Naive thymus-derived CD4-positive, alpha-beta T cell (primary cell): ENCODE data around the gene PRSS35. TPM values are rescaled to one million over a fixed set of nuclear protein-coding genes. Genes with fewer than 3 reads are reported as not detected.

ENCODE experiments used
- ATAC-seq: fragments of 150-1000 bp; cut with Tn5 transposase; 2 replicates; pipeline ENCODE4 v1.10.0; 2021; ENCODE audit warnings: mild to moderate bottlenecking, moderate library complexity
- CTCF ChIA-PET: fragments of 350-600 bp; sonication (Branson Sonifier 250); formaldehyde crosslinking; loops from one replicate; lab custom pipeline; 2021; ENCODE audit warnings: antibody characterized with exemption; lab: Charles Lee
- POLR2A ChIA-PET: fragments of 350-600 bp; sonication (Branson Sonifier 250); formaldehyde crosslinking; loops from one replicate; lab custom pipeline; 2021; ENCODE audit warnings: antibody characterized with exemption, inconsistent platforms; lab: Charles Lee
- DNase-seq, 9 donors: peaks; one replicate each; pipeline versions ENCODE4 v3.0.0 to v3.0.0-alpha.2; 2020 to 2022; ENCODE audit warnings: mixed read lengths in 1 of 9
- H3K27ac ChIP-seq: one replicate; pipeline ENCODE4 v1.7.0; 2013; ENCODE audit warnings: mild to moderate bottlenecking, low read depth, low read length, moderate library complexity
- H3K27me3 ChIP-seq, 2 donors: one replicate each; pipeline ENCODE4 v1.7.0; 2013; ENCODE audit warnings: low read length in 2 of 2, mild to moderate bottlenecking in 2 of 2, moderate library complexity in 2 of 2; ENCODE audit not compliant: control insufficient read depth in 2 of 2, insufficient read depth in 2 of 2
- H3K36me3 ChIP-seq, 3 experiments: 1 replicate in 2 of 3; 2 replicates in 1 of 3; pipeline ENCODE4 v1.7.0; 2013; ENCODE audit warnings: low read length in 3 of 3, mild to moderate bottlenecking in 3 of 3, moderate library complexity in 1 of 3; ENCODE audit not compliant: insufficient read depth in 3 of 3, control insufficient read depth in 2 of 3
- H3K4me1 ChIP-seq, 2 donors: one replicate each; pipeline ENCODE4 v1.7.0; 2013; ENCODE audit warnings: low read length in 2 of 2, mild to moderate bottlenecking in 2 of 2, moderate library complexity in 1 of 2; ENCODE audit not compliant: control insufficient read depth in 2 of 2, insufficient read depth in 2 of 2
- H3K4me3 ChIP-seq: 2 replicates; pipeline ENCODE4 v1.7.0; 2013; ENCODE audit warnings: mild to moderate bottlenecking, low read length
- H3K9me3 ChIP-seq, 3 experiments: 1 replicate in 2 of 3; 2 replicates in 1 of 3; pipeline ENCODE4 v1.7.0; 2013; ENCODE audit warnings: low read length in 3 of 3; ENCODE audit not compliant: control insufficient read depth in 2 of 3
- H3K27ac Mint-ChIP-seq, 9 donors: one replicate each; pipeline ENCODE4 v1.8.0; 2020 to 2022; ENCODE audit warnings: mixed read lengths in 9 of 9, mild to moderate bottlenecking in 8 of 9, moderate library complexity in 5 of 9, inconsistent platforms in 2 of 9
- H3K27me3 Mint-ChIP-seq, 5 donors: one replicate each; pipeline ENCODE4 v1.8.0; 2021 to 2022; ENCODE audit warnings: mixed read lengths in 5 of 5, mild to moderate bottlenecking in 1 of 5
- H3K36me3 Mint-ChIP-seq, 5 donors: one replicate each; pipeline ENCODE4 v1.8.0; 2020 to 2022; ENCODE audit warnings: mixed read lengths in 5 of 5, mild to moderate bottlenecking in 3 of 5, inconsistent platforms in 1 of 5
- H3K4me1 Mint-ChIP-seq, 7 donors: one replicate each; pipeline ENCODE4 v1.8.0; 2020 to 2022; ENCODE audit warnings: mixed read lengths in 7 of 7, mild to moderate bottlenecking in 3 of 7, inconsistent platforms in 1 of 7
- H3K4me3 Mint-ChIP-seq, 10 donors: one replicate each; pipeline ENCODE4 v1.8.0; 2020 to 2022; ENCODE audit warnings: mild to moderate bottlenecking in 10 of 10, mixed read lengths in 10 of 10, moderate library complexity in 6 of 10, inconsistent platforms in 2 of 10
- H3K9me3 Mint-ChIP-seq, 11 donors: one replicate each; pipeline ENCODE4 v1.8.0; 2020 to 2022; ENCODE audit warnings: mixed read lengths in 11 of 11, mild to moderate bottlenecking in 4 of 11, inconsistent platforms in 1 of 11, moderate library complexity in 1 of 11
- intact Hi-C, 2 donors: fragments of 100-400 bp; cut with micrococcal nuclease; formaldehyde crosslinking; loops; one replicate each; pipeline ENCODE4 v1.15.1; 2023
- polyA plus RNA-seq, 2 donors: library from polyadenylated mRNA; unstranded; fragments of 300-500 nt; fragmentation: Illumina TruSeq; gene quantifications; one replicate each; pipeline ENCODE4 v1.2.3, GENCODE V29; 2021
- total RNA-seq, 6 experiments: library from RNA in 5 of 6; stranded (reverse) in 5 of 6; gene quantifications; 1 replicate in 5 of 6; 2 replicates in 1 of 6; pipeline ENCODE4 v1.2.3 and lab custom pipeline; 2021 to 2026

PRSS35 gene
- total and polyA plus RNA-seq, 7 experiments from 2014 or later = not detected

DNA sequence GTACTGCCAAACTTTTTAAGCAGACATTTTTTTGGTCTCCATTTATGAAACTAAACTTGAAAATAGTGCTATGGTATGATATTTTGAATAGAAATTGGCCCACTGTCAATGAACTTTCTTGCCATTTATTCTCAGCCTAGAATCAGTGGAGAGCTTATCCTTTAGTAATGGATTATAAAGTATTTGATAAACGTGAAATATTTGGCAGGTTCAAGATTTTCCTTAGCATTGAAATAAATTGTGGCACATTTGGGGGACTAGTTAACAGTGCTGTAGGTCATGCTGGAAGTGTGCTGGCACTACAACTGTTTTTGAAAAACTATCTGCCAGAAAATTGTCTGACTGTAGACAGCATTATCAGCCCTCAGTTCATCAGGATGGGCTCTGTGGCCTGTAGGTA, 2.1 kb downstream of the PRSS35 start:
- H3K36me3 ChIP-seq = no peaks in the 10 kb centered on the region
- Mint-ChIP-seq H3K27ac (no peak overlapping the region), H3K27me3 (peaks cover 34 to 59% (median 50%) of the 10 kb centered on the region in 5 donors)

DNA sequence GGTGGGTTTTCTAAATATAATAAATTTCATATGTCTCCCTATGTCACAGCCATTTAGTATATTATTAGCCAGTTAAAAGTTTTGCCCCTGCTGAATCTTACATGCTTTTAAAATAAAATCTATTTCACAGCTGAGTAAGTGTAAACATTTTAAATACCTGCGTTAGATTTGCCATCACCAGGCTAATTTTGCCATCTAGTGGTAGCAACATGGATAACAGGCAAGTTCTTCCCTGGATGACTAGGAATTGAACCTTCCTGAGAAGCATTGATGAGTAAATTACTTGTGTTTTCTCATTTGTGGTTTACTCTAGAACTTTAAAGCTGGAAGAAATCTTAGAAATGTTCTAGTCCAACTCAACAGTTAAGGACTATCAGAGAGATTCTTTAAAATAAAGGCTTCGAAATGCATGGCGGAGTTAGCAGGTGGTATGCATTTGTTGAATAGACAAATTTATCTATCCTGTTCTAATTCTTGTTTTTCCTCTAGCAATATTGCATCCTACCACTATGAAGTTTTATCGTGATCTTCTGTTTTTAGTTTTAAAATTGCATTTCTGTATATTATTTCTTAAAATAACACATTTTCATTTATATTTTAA, 2.6 kb downstream of the PRSS35 start:
- Histone ChIP-seq H3K9me3 (no peaks in the 10 kb centered on the region), H3K36me3 (no peaks in the 10 kb centered on the region), H3K4me1 (peaks cover 0 to 6% of the 10 kb centered on the region in 2 donors), H3K27me3 (peaks cover 0 to 10% of the 10 kb centered on the region in 2 donors), H3K4me3 (no peak overlapping the region), H3K27ac (no peak overlapping the region)
- H3K27me3 Mint-ChIP-seq = peaks cover 36 to 59% (median 50%) of the 10 kb centered on the region in 5 donors
- peaks cover 0 to 17% (median 8%) of the 10 kb centered on the region in 7 donors for H3K4me1 Mint-ChIP-seq
- intact Hi-C loops = loop anchor here (1.0 to 2.0 kb wide), 6 partner anchors 289 to 1245 kb away; partner anchors contain the start of gene DOP1A (in 2 of the 2)
- ATAC-seq (peak; percentile 54), DNase-seq (peak in 5 of 9 donors; percentile 6 to 22 (median 18))
- no peaks in the 10 kb centered on the region for H3K9me3 Mint-ChIP-seq
- CTCF ChIA-PET = interaction anchor here (0.7 to 1.4 kb wide), 2 partner anchors 9 to 293 kb away, joined by 3 read pairs; no protein-coding TSS in a partner anchor
- H3K4me3 Mint-ChIP-seq = no peak overlapping the region
- POLR2A ChIA-PET = no interaction called here
- H3K27ac Mint-ChIP-seq = no peak overlapping the region
- no peaks in the 10 kb centered on the region for H3K36me3 Mint-ChIP-seq

More for the DNA sequence above, 2.1 kb downstream of the PRSS35 start:
- CTCF ChIA-PET = interaction anchor here (0.6 to 1.4 kb wide), 5 partner anchors 8 to 1262 kb away, joined by 3 to 7 read pairs (median 3); no protein-coding TSS in a partner anchor
- peaks cover 0 to 10% of the 10 kb centered on the region in 2 donors for H3K27me3 ChIP-seq
- no peaks in the 10 kb centered on the region for H3K9me3 ChIP-seq
- no peak overlapping the region for H3K27ac ChIP-seq
- peaks cover 0 to 17% (median 8%) of the 10 kb centered on the region in 7 donors for H3K4me1 Mint-ChIP-seq
- ATAC-seq = no peak
- DNase-seq = no peak
- no peak overlapping the region for H3K4me3 ChIP-seq
- peaks cover 0 to 6% of the 10 kb centered on the region in 2 donors for H3K4me1 ChIP-seq
- intact Hi-C loops = loop anchor here (1.0 to 2.0 kb wide), 3 partner anchors 447 to 1244 kb away; partner anchors contain the start of gene DOP1A (in 2 of the 2)
- H3K9me3 Mint-ChIP-seq = no peaks in the 10 kb centered on the region
- H3K4me3 Mint-ChIP-seq = no peak overlapping the region
- POLR2A ChIA-PET = no interaction called here
- H3K36me3 Mint-ChIP-seq = no peaks in the 10 kb centered on the region

DNA sequence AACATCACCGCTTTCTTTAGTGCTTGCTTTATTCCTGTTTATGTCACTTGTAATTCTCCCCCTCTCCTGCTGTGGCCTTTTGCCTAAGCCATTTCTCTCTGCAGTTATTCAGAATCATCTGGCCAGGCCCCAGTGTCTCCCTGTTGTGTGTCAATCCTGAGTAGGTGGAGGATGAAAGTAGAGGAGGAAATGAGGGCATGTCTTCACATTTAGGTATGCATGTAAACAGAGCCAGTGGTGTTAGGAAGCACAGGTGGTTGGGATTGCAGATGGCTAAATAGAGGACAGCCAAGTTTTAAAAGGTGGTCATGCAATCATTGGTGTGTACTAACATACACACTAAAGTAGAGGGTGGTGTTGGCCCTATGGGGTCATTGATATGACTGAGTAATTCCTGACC, 5.2 kb downstream of the PRSS35 start:
- H3K36me3 ChIP-seq = no peaks in the 10 kb centered on the region
- no peak overlapping the region for H3K4me3 ChIP-seq
- POLR2A ChIA-PET = no interaction called here
- DNase-seq = no peak
- H3K27me3 ChIP-seq = peaks cover 0 to 6% of the 10 kb centered on the region in 2 donors
- Mint-ChIP-seq H3K27ac (no peak overlapping the region), H3K27me3 (peaks cover 21 to 44% (median 34%) of the 10 kb centered on the region in 5 donors), H3K4me3 (no peak overlapping the region), H3K9me3 (no peaks in the 10 kb centered on the region), H3K36me3 (no peaks in the 10 kb centered on the region), H3K4me1 (peaks cover 0 to 8% (median 0%) of the 10 kb centered on the region in 7 donors)
- intact Hi-C loops = no loop called here
- no peak overlapping the region for H3K27ac ChIP-seq
- ATAC-seq = no peak
- CTCF ChIA-PET = no interaction called here
- H3K4me1 ChIP-seq = peaks cover 0 to 4% of the 10 kb centered on the region in 2 donors
- H3K9me3 ChIP-seq = no peaks in the 10 kb centered on the region

DNA sequence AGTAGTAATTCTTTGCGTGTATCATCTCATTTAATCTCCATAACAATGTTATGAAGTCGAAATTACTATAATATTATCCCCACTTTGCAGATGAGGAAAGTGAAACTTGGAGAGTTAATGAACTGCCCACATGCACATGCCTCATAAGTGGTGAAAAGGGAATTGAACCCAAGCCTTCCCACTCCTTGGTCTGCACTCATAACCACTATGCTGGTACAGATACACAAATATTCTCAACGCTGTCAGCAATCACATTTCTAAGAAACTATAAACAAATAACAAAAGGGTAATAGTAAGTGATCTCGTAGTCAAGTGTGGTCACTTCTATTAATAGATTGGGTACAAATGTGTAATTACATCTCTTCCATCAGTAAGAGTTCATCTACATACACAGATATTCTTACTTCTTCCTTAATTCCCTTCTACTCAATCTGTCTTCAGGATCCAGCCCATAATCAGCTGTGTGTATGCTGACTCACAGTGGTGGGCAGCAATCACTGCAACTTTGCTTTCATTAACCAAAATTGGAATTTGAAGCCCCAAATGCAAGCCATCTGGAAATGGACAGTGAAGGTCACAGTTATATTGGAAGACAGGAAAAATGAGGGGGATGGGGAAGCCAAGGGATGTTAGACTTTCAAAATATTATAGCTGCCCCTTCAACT, 6.6 kb downstream of the PRSS35 start:
- H3K9me3 Mint-ChIP-seq = peaks cover 0 to 2% (median 0%) of the 10 kb centered on the region in 11 donors
- POLR2A ChIA-PET = no interaction called here
- no peaks in the 10 kb centered on the region for H3K36me3 Mint-ChIP-seq
- peaks cover 8 to 42% (median 21%) of the 10 kb centered on the region in 5 donors for H3K27me3 Mint-ChIP-seq
- CTCF ChIA-PET = no interaction called here
- H3K4me1 Mint-ChIP-seq = no peaks in the 10 kb centered on the region
- ATAC-seq (no peak), DNase-seq (no peak)
- Histone ChIP-seq H3K27me3 (peaks cover 0 to 2% of the 10 kb centered on the region in 2 donors), H3K27ac (no peak overlapping the region), H3K9me3 (no peaks in the 10 kb centered on the region), H3K36me3 (no peaks in the 10 kb centered on the region), H3K4me1 (no peaks in the 10 kb centered on the region), H3K4me3 (no peak overlapping the region)
- H3K27ac Mint-ChIP-seq = no peak overlapping the region
- intact Hi-C loops = no loop called here
- H3K4me3 Mint-ChIP-seq = no peak overlapping the region

DNA sequence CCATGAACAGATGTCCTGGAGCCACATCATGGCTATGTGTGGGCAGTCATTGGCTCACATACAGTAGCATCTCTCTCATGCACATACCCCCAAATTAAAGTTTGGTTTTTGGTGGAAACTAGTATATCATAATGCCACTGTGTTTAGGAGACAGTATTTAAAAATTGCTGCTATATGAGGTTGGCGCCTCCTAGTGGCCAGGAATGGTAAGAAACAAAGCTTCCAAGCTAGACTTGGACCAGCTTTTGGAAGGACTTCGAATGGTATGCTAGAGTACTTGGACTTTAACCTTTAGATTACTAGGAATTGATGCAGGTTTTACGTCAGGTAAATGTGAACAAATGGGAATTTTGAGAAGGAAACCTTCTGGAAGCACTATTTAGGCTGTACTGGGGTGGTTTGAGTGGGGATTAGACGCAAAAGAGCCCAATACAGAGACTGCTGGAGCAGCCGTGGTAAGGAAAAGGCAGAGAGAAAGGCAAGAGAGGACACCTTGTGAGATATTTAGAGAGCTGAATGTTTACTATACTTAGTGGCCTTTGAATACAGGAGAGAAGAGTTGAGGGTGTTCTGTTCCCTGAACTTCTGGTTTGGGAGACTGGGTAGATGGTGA, 23.8 kb downstream of the PRSS35 start:
- H3K4me1 Mint-ChIP-seq = no peaks in the 10 kb centered on the region
- DNase-seq (peak in 4 of 9 donors; percentile 4 to 32 (median 11)), ATAC-seq (peak; percentile 38)
- Histone ChIP-seq H3K9me3 (no peaks in the 10 kb centered on the region), H3K4me1 (no peaks in the 10 kb centered on the region), H3K4me3 (no peak overlapping the region), H3K27me3 (peaks cover 0 to 2% of the 10 kb centered on the region in 2 donors), H3K36me3 (no peaks in the 10 kb centered on the region), H3K27ac (no peak overlapping the region)
- H3K27ac Mint-ChIP-seq = no peak overlapping the region
- H3K9me3 Mint-ChIP-seq = peaks cover 0 to 3% (median 0%) of the 10 kb centered on the region in 11 donors
- POLR2A ChIA-PET = no interaction called here
- H3K4me3 Mint-ChIP-seq = no peak overlapping the region
- intact Hi-C loops = loop anchor here (1.0 kb wide), 1 partner anchor 314 kb away; no protein-coding TSS in a partner anchor
- CTCF ChIA-PET = interaction anchor here (1.1 kb wide), 1 partner anchor 315 kb away, joined by 12 read pairs; no protein-coding TSS in a partner anchor
- no peaks in the 10 kb centered on the region for H3K36me3 Mint-ChIP-seq
- H3K27me3 Mint-ChIP-seq = peaks cover 0 to 13% (median 4%) of the 10 kb centered on the region in 5 donors
